GM20000 (cell line): ENCODE measurements around the gene RREB1.

ENCODE experiments used
- DNase-seq: peaks from one replicate; pipeline ENCODE4 v3.0.0; 2012; ENCODE audit warnings: low spot score
- CTCF ChIP-seq: IDR thresholded peaks from 2 replicates; pipeline ENCODE4 v1.5.1; 2012; ENCODE audit warnings: mild to moderate bottlenecking, control low read depth; ENCODE audit errors: extremely low read depth, missing control alignments

Gene RREB1

DNA sequence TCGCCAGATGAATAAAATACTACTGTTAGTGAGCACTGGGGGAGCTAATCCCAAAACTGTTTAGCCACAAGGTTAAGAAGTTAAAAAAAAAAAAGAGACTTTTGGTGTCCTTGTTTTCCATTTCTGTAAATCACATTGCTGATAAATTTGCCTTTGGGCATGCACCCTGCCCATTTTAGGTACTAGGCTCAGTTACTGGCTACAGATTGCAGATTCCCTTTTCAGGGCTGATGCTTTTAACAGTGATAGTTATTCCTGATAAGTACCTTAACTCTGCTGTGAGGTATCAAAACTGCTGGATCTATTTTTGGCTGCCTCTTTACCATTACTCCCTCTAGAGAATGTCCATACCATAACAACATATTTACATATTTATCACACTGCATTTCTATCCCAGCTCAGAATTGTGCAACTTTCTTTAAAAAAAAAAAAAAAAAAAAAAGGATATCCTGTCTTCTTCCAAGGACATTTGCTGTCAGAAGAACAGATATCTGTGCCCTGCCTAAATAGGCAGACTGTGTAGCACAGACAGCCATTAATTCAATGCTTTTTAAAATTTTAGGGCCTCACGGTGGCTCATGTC, 110.7 kb downstream of the RREB1 start:
- no peak for DNase-seq

DNA sequence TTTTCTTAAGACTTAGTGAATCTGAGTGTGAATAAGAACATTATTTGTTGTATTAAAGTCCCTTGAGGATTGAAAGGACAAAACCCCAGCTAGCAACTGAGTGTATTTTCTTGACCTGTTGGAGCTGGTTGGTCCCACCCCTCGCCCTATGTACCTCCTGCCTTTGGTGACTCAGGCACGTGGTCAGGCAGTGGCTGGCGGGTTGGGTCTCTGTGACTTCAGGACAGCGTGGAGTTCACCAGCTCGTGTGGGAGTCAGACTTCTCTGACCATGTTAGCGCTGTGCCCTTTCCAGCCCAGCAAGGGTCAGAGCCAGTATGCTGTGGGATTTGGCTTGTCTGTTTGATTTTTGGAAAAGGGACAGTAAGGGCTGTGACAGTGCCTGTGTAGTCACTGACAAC, 111.5 kb downstream of the RREB1 start:
- no peak for TF ChIP-seq CTCF
- no peak for DNase-seq

More for the DNA sequence above, 110.7 kb downstream of the RREB1 start:
- TF ChIP-seq CTCF = no peak

GRCh38 chr6:7222197-7222596, 114.4 kb downstream of the RREB1 start:
- DNase-seq = no peak
- TF ChIP-seq CTCF = no peak

- TF ChIP-seq CTCF = no peak
- DNase-seq = no peak
These were observed 117.0 kb downstream of the RREB1 start for GRCh38 chr6:7224731-7225130.

GRCh38 chr6:7228662-7229375, 121.1 kb downstream of the RREB1 start:
- DNase-seq = no peak
- no peak for TF ChIP-seq CTCF

GRCh38 chr6:7229376-7230326, 121.9 kb downstream of the RREB1 start:
- DNase-seq = no peak
- TF ChIP-seq CTCF = no peak

DNA sequence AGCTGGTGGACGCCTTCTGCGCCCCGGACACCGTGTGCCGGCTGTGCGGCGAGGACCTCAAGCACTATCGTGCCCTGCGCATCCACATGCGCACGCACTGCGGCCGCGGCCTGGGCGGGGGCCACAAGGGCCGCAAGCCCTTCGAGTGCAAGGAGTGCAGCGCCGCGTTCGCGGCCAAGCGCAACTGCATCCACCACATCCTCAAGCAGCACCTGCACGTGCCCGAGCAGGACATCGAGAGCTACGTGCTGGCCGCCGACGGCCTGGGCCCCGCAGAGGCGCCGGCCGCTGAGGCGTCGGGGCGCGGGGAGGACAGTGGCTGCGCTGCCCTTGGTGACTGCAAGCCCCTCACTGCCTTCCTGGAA, 122.5 kb downstream of the RREB1 start:
- no peak for DNase-seq
- no peak for TF ChIP-seq CTCF
